ENCODE data around the gene COX11.

DNA sequence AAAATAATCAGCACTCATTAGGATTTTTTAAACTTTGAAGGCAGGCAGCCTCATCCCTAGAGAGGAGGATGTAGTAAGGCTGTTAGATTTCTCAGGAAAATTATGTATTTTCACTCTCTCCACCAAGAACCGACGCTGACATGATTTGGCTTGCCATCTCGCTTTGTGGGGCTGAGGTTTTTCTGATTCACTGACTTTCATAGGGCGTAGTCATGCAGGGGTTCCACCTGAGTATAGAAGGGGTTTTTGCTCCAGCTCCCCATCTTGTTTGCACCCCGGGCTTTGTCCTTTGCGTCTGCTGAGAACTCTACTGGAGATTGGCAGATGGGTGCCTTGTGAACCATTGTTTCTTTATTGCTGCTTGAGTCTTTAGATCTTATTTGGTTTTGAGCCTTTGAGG is 47.6 kb downstream of the COX11 start:
- TF ChIP-seq, protein P1, sequence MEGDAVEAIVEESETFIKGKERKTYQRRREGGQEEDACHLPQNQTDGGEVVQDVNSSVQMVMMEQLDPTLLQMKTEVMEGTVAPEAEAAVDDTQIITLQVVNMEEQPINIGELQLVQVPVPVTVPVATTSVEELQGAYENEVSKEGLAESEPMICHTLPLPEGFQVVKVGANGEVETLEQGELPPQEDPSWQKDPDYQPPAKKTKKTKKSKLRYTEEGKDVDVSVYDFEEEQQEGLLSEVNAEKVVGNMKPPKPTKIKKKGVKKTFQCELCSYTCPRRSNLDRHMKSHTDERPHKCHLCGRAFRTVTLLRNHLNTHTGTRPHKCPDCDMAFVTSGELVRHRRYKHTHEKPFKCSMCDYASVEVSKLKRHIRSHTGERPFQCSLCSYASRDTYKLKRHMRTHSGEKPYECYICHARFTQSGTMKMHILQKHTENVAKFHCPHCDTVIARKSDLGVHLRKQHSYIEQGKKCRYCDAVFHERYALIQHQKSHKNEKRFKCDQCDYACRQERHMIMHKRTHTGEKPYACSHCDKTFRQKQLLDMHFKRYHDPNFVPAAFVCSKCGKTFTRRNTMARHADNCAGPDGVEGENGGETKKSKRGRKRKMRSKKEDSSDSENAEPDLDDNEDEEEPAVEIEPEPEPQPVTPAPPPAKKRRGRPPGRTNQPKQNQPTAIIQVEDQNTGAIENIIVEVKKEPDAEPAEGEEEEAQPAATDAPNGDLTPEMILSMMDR (IDR thresholded peaks at IDR 0.05) = no peak
- no peak for TF ChIP-seq POLR2AphosphoS5 (IDR thresholded peaks at IDR 0.05)
- TF ChIP-seq POLR2A (IDR thresholded peaks at IDR 0.05) = no peak
- no peak for TF ChIP-seq EP300 (IDR thresholded peaks at IDR 0.05)
